Measurements from ENCODE around the gene TTC28.
"Not testable (repeated sequence)": the region's sequence is repeated elsewhere in the genome, so short reads cannot be mapped to it uniquely, and the experiment has no call there.

The TTC28 gene

DNA sequence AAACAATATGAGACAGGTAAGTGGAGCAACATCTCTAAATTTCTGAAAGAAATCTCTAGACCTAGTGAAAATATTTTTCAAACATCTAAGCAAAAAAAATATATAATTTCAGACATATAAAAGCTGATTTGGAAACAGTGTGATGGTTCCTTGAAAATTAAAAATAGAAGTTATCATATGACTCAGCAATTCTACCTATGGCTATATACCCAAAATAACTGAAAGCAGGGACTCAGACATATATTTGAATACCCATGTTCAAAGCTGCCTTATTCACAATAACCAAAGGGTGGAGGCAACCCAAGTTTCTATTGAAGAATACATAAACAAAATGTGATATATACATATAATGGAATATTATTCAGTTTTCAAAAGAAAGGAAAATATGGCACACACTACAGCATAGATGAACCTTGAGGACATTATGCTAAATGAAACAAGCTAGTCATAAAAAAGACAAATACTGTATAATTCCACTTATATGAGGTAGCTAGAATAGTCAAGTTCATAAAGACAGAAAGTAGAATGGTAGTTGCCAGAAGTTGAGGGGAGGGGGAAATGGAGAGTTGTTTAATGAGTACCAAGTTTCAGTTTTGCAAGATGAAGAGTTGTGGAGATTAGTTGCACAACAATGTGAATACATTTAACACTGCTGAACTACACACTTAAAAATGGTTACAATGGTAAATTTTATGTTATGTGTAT, 300.4 kb downstream of the TTC28 start:
- DNase-seq (ENCODE audit: insufficient read length, low spot score) = no peak
- FAIRE-seq = no peak

DNA sequence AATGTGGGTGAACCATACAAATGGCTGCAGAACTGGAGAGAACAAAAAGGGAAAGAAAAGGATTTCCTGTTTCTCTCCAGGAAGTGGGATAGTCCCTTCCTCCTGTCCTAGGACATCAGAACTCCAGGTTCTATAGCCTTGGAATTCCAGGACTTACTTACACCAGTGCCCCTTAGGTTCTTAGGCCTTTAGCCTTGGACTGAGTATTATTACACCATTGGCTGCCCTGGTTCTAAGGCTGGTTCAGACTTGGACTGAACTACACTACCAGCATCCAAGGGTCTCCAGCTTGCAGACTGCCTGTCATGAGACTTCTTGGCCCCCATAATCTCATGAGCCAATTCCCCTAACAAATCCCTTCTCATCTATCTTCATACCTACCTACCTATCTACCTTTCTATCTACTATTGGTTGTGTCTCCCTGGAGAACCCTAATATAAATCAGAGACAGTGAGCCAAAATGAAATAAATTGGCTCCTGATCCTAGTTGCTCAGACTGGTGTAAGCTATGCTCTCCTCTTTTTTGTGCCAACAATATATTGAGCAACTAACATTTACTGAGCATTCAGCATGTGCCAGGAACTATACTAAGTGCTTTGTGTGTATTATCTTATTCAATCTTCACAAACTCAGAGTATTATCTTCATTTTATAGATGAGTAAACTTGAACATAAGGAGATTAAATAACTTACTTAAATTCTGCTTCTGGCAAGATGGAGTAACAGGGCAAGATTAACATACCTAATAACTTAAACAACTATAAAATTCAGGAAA, 303.7 kb downstream of the TTC28 start:
- FAIRE-seq (no peak), DNase-seq (ENCODE audit: insufficient read length, low spot score) (no peak)

DNA sequence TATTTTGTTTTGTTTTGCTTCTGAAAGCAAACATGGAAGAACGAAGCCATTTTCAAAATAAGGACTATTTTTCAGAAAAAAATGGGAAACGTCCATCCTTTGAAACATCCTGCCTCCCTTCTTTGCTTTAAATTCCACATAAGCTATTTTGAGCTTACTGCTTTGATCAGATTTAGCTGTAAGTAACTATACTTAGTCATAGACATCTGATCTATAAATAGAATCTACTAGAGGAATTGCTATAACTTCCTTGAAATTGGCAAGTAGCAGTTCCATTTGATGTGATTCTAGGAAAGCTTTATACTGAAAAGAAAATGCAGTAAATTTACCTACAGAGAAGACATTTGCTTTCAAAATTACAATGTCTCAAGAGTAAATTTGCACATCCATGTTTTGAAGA, 305.8 kb downstream of the TTC28 start:
- DNase-seq (ENCODE audit: insufficient read length, low spot score) (no peak), FAIRE-seq (no peak)

DNA sequence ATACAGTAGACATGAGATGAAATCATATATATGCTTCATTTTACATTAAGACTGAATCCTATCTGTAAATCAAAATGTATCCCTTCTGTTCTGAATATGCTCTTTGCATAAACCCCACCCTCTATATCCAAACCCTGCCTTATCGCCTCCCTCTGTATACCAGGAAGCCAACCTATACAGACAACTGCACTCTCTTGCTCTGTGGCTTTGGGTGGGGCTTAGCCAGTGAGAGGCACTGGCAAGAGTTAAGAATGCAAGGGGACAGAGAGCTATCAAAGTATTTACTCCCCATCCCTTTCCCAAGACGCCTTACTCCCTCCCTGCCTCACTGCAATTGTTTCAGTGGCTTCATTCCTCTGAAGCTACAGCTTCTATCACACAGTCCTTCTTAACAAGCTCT, 309.8 kb downstream of the TTC28 start:
- no peak for DNase-seq (ENCODE audit: insufficient read length, low spot score)

DNA sequence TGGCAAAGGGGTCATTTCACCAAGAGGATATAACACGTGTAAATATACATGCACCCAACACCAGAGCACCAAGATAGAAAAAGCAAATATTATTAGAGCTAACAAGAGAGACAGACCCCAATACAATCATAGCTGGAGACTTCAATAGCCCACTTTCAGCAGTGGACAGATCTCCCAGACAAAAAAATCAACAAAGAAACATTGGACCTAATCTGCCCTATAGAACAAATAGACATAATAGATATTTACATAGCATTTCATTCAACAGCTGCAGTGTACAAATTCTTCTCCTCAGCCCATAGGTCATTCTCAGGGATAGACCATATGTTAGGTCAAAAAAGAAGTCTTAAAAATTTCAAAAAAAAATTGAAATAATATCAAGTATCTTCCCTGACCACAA, 312.8 kb downstream of the TTC28 start:
- no peak for FAIRE-seq
- DNase-seq (ENCODE audit: insufficient read length, low spot score) = no peak

More for the DNA sequence above, 309.8 kb downstream of the TTC28 start:
- FAIRE-seq = no peak

DNA sequence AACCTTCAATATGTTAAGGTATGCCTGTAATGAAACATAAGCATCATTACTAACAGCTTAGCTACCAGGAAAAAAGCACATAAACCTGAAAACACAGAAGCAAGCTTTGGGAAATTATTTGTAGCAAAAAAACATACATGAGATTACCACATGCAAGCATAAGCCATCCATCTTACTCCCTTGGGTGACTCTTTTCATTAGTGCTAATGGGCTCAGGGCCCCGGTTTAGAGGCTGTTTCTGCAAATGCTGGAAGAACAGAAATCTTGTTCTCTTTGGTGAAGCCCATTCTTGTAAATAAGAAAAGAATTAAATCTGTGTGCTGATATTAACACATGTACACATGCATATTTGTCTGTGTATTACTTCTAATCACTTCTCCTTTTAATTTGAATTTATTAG, 314.3 kb downstream of the TTC28 start:
- no peak for FAIRE-seq
- no peak for DNase-seq (ENCODE audit: insufficient read length, low spot score)

DNA sequence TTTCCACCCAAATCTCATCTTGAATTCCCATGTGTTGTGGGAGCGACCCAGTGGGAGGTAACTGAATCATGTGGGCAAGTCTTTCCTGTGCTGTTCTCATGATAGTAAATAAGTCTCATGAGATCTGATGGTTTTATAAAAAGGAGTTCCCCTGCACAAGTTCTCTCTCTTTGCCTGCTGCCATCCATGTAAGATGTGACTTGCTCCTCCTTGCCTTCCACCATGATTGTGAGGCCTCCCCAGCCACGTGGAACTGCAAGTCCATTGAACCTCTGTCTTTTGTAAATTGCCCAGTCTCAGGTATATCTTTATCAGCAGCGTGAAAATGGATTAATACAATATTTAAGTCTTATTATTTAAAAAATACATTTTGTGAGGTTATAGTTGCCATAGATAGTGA, 315.5 kb downstream of the TTC28 start:
- DNase-seq (ENCODE audit: insufficient read length, low spot score); FAIRE-seq: not testable (repeated sequence)

DNA sequence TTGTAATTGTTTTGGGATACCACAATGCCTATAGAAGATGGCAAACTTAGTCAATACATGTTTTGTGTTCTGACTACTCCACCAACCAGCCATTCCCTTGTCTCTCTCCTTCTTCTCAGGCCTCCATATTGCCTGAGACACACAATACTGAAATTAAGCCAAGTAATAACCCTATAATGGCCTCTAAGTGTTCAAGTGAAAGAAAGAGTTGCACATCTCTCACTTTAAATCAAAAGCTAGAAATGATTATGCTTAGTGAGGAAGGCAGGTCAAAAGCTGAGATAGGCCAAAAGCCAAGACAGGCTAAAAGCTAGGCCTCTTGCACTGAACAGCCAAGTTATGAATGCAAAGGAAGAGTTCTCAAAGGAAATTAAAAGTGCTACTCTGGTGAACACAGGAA, 318.7 kb downstream of the TTC28 start:
- no peak for FAIRE-seq
- DNase-seq (ENCODE audit: insufficient read length, low spot score) = no peak

DNA sequence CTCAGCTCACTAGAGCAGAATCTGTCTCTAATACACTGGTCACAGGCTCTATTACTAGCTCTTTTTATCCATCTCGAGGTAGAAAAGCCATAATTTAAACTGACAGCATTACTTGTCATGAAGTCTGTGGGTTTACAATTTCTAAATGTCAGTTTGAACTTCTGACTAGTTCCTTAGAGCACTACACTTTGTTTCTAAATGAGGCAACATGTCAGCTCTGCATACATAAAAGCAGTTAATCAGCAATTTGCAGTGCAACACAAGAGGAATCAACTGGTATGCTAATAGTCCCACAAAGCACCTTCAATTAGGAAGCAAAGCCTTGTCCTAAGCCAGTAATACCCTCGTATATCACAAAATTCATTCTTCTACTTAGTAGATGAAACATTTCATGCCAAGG, 321.3 kb downstream of the TTC28 start:
- no peak for DNase-seq (ENCODE audit: insufficient read length, low spot score)
- FAIRE-seq = no peak

DNA sequence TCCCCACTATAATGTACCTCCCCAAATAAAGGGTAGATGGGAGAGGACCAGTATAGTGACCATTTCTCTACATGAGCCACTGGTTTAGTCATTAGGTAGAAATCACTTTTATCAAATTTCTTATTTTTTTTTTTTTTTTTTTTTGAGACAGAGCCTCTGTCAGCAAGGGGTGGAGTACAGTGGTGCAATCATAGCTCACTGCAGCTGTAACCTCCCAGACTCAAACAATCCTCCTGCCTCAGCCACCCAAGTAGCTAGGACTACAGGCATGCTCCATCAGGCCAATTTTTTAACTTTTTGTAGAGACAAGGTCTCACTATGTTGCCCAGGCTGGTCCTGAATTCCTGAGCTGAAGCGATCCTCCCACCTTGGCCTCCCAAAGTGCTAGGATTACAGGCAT, 322.4 kb downstream of the TTC28 start:
- DNase-seq (ENCODE audit: insufficient read length, low spot score) = no peak
- no peak for FAIRE-seq

DNA sequence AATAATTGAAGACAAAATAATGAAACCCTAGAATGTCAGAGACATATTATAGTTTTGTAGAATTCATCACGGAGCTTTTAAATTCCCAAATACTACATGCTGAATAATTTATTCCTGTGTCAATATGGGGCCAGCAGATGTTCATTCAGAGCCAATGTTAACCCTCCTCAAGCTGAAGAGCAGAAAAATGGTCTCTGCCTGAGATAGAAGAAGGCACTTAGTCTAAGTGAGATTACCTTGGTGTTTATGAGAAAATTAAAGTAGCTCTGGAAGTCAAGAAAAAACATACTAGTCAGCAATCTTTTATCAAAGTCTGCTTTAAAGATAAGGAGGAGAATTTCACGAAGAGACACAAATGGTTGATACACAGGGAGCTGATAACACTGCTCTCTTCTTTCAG, 328.2 kb downstream of the TTC28 start:
- DNase-seq (ENCODE audit: insufficient read length, low spot score) = no peak
- no peak for FAIRE-seq

DNA sequence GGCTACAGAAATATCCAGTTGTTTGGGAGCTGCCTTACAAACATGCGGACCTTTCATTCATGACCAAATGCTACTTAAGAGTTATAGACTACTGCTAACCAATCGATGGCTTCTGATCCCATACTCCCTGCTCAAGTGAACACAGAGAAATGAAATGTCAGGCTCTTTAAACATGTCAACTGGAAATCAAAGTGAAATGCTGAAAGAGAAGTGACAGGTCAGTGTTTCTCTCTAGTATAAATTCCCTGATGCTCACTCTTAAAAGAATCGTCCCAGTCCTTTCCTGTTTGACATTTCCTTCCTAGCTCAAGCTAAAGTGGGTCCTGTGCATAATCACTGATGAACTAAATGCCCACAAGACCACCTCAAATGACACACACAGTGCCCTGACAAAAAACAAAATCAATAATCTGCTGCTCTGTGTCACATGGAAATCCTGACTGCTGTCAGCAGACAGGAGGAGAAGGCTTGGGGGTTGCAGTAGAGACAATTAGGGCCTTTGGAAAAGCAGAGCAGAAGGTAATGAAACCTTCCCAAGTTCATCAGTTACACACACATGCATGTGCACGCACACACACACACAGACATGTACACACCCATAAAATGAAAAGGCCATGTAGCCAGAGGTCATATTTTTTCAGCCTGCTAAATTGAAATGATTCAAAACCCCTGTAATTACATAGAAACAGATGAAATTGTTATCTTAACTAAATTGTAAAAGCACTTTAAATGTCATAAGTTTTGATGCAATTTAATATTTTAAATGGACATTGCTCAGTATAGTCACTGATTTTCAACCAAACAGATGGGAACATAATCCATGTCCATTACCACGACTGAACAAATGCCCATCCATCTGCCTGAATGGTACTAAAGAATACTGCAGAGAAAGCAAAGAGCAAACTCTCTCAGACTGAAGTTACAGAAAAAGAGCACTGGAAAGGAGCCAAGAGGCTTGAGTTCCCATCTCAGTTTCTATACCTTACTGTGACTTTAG, 330.7 kb downstream of the TTC28 start:
- no peak for DNase-seq (ENCODE audit: insufficient read length, low spot score)
- FAIRE-seq = no peak

DNA sequence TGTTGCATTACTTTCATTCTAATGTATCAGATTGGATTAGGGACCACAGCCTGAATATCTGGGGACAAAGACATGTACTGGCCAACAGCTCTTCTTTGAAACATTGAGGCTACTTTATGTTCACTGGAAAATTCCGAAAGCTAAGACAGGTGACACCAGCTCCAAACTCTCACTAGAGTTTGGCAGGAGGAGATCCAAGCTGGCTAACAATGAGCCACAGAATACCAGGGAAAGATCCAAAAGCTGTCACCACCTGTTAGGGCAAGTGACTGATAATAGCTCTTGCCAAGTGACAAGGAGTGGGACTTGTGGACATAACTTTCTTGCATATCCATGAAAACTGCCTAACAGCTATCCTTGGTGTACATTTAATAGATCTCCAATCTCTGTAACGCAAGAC, 333.3 kb downstream of the TTC28 start:
- no peak for FAIRE-seq
- DNase-seq (ENCODE audit: insufficient read length, low spot score) = no peak

DNA sequence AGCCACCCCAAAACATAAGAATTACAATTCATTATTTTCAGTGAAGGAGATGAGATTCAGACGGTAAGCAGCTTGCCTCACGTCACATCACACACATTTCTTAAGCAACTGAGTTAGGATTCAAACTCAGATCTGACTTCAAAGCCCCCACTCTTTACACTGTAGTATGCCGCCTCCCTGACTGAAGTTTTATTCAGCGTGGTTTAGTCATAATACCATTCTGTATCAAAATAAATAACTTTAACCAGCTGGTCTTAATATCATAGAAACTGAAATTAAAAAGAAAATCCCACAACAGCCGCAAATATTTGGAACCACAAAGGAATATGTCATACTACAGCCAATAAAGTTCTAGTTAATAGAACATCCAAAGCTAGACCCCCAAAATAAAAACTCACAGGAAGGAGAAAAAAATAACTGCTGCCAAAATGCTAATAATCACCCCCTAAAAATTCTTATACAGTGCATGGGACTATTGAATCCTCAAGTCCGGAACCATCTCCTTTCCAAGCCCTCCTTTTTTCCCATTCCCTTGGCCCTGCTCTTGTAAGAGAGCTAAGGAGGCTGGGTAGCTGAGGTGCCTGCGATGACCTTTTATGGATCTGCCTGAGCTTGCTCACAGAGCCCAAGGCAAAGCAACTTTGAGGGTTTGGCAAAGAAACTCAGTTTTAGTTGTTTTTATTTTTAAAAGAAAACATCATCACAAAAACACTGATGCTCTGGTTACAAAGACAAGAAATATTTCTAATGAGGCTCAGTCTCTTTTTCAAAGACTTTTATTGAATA, 334.5 kb downstream of the TTC28 start:
- DNase-seq (ENCODE audit: insufficient read length, low spot score) (no peak), FAIRE-seq (no peak)

DNA sequence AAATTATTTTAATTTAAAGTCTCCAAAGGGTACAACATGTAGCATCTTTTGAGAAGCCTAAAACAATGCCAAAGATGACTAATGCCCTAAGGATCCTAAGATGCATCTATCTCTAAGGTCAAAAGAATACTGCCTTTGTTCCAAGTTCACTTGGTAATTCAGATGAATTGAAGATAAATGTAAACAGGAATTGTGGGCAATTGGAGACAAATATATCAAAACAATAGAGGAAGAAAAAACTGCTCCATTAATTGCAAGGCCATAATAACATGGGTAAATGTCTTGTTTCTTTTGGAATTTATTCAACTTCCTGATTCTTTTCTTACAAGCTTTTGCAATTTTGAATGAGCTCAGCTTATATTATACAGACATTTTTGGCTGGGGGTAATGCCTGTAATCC, 338.6 kb downstream of the TTC28 start:
- no peak for DNase-seq (ENCODE audit: insufficient read length, low spot score)
- no peak for FAIRE-seq

DNA sequence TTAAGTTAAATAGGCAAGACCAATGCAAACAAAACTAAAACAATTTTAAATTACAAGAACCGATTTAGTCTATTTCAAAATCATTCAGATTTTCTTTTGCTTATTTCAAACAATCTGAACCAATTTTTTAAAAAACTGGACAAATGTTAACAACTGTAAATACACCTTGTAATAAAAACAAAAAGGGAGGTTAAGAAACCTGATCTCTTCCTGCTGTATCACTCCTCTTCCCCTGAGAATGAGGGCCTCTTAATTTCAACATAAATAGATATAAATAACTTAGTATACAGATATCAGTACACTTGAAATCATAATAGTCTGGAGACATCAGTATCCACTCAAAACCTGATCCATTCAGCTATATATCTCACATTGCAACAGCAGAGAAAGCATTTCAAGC, 346.6 kb downstream of the TTC28 start:
- DNase-seq (ENCODE audit: insufficient read length, low spot score) (no peak), FAIRE-seq (no peak)

DNA sequence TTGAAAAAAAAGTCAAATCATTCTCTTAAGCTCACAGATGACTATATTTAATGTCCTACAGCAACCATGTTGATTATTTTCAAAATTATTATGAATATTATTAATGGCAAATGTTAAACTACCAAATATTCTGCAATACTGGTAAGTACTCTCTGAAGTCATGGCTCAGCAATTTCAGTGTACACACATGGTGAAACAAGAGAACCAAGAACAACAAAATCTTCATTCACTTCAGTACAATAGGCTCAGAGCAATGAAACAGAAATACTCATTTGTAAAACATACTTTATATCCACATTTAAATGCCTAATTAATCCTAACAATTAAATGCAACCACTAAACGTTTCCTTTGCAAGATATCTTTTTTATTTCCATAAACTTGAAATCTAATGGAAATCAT, 347.2 kb downstream of the TTC28 start:
- no peak for FAIRE-seq

DNA sequence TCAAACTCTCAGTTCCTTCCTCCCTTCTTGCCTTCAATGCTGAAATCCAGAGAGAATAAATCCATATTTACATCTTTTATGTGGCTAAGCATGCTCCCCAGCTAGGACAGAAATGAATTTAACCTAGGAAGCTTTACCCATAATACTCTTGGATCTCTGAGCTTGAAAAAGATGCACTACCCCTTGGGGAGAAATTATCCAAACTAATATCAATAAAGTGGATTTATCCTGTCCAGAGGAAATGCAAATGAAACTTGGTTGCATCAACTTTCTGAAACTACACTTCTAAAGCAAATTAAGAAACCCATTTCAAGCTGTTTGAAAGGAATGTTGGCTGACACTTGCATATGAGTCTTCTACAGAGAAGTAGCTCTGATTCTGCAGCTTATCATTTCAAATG, 347.9 kb downstream of the TTC28 start:
- DNase-seq (ENCODE audit: insufficient read length, low spot score) (no peak), FAIRE-seq (no peak)

More for the DNA sequence above, 347.2 kb downstream of the TTC28 start:
- no peak for DNase-seq (ENCODE audit: insufficient read length, low spot score)

DNA sequence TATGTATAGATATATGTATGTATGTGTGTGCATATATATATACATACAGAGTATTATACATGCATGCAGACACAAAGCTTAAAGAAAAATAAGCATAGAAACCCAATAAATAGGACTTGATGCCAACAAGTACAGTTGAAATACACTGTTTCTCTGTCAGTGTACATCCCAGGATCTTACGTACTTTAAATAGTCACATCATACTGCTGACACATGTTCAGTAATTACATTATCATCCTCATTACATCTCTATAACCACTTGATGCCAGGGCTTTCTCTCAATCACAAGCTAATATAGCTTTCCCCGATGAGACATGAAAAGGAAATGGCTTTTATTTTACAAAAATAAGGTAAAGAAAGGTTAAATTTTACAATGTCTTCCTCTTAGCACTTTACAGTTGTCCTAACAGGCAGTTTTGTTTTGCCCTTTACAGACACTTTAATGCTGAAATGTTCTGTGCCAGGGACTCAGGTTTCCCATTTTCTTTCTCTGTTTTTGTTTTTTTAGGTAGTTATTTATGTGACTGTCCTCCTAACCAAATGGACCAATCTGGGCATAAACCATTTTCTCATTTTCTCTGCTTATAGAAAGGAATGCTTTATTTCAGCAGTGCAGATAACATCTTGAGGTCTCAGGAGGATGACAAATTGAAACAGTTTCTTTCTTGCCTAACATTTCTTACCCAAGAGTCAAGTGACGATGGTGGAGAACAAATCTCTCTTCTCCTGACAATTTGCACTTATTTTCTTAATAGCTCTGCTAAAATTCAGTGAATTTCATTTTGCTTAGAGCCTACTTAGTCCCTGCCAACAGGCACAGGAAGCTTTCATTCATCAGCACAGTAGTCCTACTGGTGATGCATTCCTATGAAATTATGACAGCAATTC, 350.2 kb downstream of the TTC28 start:
- DNase-seq (ENCODE audit: insufficient read length, low spot score) (no peak), FAIRE-seq (no peak)
